Nephron progenitor cell (in vitro differentiated cells): ENCODE results near the gene OR6C68.
"Not testable (repeated sequence)": the region's sequence is repeated elsewhere in the genome, so short reads cannot be mapped to it uniquely, and the experiment has no call there.

Experiments
- DNase-seq: peaks from one replicate; pipeline ENCODE4 v3.0.0; 2021
- H3K27ac Mint-ChIP-seq: 2 replicates; pipeline ENCODE4 v1.8.0; 2021; ENCODE audit warnings: mild to moderate bottlenecking, moderate library complexity, mixed read lengths
- H3K27me3 Mint-ChIP-seq: 2 replicates; pipeline ENCODE4 v1.8.0; 2021; ENCODE audit warnings: mild to moderate bottlenecking, low read depth, mixed read lengths; ENCODE audit not compliant: poor library complexity
- H3K36me3 Mint-ChIP-seq: 2 replicates; pipeline ENCODE4 v1.8.0; 2021; ENCODE audit warnings: low read depth, mixed read lengths
- H3K4me1 Mint-ChIP-seq: 2 replicates; pipeline ENCODE4 v1.8.0; 2021; ENCODE audit warnings: mixed read lengths
- H3K4me3 Mint-ChIP-seq: 2 replicates; pipeline ENCODE4 v1.8.0; 2021; ENCODE audit warnings: mild to moderate bottlenecking, moderate library complexity, mixed read lengths
- H3K9me3 Mint-ChIP-seq: 2 replicates; pipeline ENCODE4 v1.8.0; 2021; ENCODE audit warnings: mild to moderate bottlenecking, moderate library complexity, mixed read lengths
- CTCF ChIP-seq: fragments of 200-600 bp; sonication (generic); IDR thresholded peaks from 2 replicates; pipeline ENCODE4 v1.5.0; 2021; ENCODE audit warnings: antibody characterized with exemption

Gene OR6C68

GRCh38 chr12:55467836-55468235, 24.3 kb upstream of the OR6C68 start:
- H3K4me3 Mint-ChIP-seq: no peak overlapping the region
- no peaks in the 10 kb centered on the region for H3K36me3 Mint-ChIP-seq
- peaks cover 18% of the 10 kb centered on the region for H3K9me3 Mint-ChIP-seq
- peaks cover 1% of the 10 kb centered on the region for H3K27me3 Mint-ChIP-seq
- H3K4me1 Mint-ChIP-seq: peaks cover 5% of the 10 kb centered on the region
- TF ChIP-seq CTCF: no peak
- DNase-seq: no peak
- no peak overlapping the region for H3K27ac Mint-ChIP-seq

- H3K4me3 Mint-ChIP-seq: no peak overlapping the region
- no peak for TF ChIP-seq CTCF
These were observed 22.9 kb upstream of the OR6C68 start for GRCh38 chr12:55469291-55469690.

GRCh38 chr12:55470088-55470829, 21.9 kb upstream of the OR6C68 start, which contains the start of gene OR6C70:
Gene OR6C70, minus strand, starts transcription at chr12:55470138. Its CDS starts 0 bp downstream, at chr12:55470138.
- Mint-ChIP-seq H3K4me1 (peaks cover 5% of the 10 kb centered on the region), H3K27me3 (no peaks in the 10 kb centered on the region), H3K9me3 (no peaks in the 10 kb centered on the region), H3K4me3 (no peak within 1 kb of the TSS), H3K27ac (no peak within 1 kb of the TSS), H3K36me3 (no peaks in the 10 kb centered on the region)
- no peak for DNase-seq
- no peak for TF ChIP-seq CTCF

More at GRCh38 chr12:55469291-55469690, 22.9 kb upstream of the OR6C68 start:
- Mint-ChIP-seq H3K27me3 (no peaks in the 10 kb centered on the region), H3K4me1 (peaks cover 5% of the 10 kb centered on the region), H3K27ac (no peak overlapping the region), H3K36me3 (no peaks in the 10 kb centered on the region), H3K9me3 (peaks cover 4% of the 10 kb centered on the region)
- no peak for DNase-seq

GRCh38 chr12:55472264-55472663, 19.9 kb upstream of the OR6C68 start:
- DNase-seq: no peak
- Mint-ChIP-seq H3K9me3 (no peaks in the 10 kb centered on the region), H3K36me3 (no peaks in the 10 kb centered on the region), H3K27ac (no peak overlapping the region), H3K4me1 (peaks cover 5% of the 10 kb centered on the region), H3K4me3 (no peak overlapping the region), H3K27me3 (no peaks in the 10 kb centered on the region)
- no peak for TF ChIP-seq CTCF

- not testable (repeated sequence) for H3K36me3 Mint-ChIP-seq, DNase-seq, H3K4me1 Mint-ChIP-seq, H3K4me3 Mint-ChIP-seq, H3K27ac Mint-ChIP-seq, H3K27me3 Mint-ChIP-seq
- H3K9me3 Mint-ChIP-seq: peaks cover 22% of the 10 kb centered on the region
These were observed 13.0 kb upstream of the OR6C68 start for GRCh38 chr12:55479136-55479535.

GRCh38 chr12:55484284-55484683, 7.9 kb upstream of the OR6C68 start:
- not testable (repeated sequence) for H3K27me3 Mint-ChIP-seq, H3K4me1 Mint-ChIP-seq, H3K4me3 Mint-ChIP-seq, DNase-seq, H3K36me3 Mint-ChIP-seq, H3K27ac Mint-ChIP-seq
- peaks cover 31% of the 10 kb centered on the region for H3K9me3 Mint-ChIP-seq

- no peak overlapping the region for H3K27ac Mint-ChIP-seq
- peaks cover 7% of the 10 kb centered on the region for H3K4me1 Mint-ChIP-seq
- no peak overlapping the region for H3K4me3 Mint-ChIP-seq
- peaks cover 3% of the 10 kb centered on the region for H3K27me3 Mint-ChIP-seq
- no peaks in the 10 kb centered on the region for H3K36me3 Mint-ChIP-seq
- no peaks in the 10 kb centered on the region for H3K9me3 Mint-ChIP-seq
- no peak for DNase-seq
- no peak for TF ChIP-seq CTCF
These were observed 3.3 kb downstream of the OR6C68 start for GRCh38 chr12:55495490-55495889.
